Skeletal muscle tissue (tissue), 4 donors: ENCODE measurements around the gene INAVA. TPM values are rescaled to one million over a fixed set of nuclear protein-coding genes. Genes with fewer than 3 reads are reported as not detected.

Experiments used
- H3K27ac ChIP-seq: one replicate; pipeline ENCODE4 v1.7.0; 2013; ENCODE audit warnings: mild to moderate bottlenecking, low read depth, low read length, inconsistent platforms
- H3K27me3 ChIP-seq, 3 donors: one replicate each; pipeline ENCODE4 v1.7.0; 2013; ENCODE audit warnings: low read length in 3 of 3; ENCODE audit not compliant: control insufficient read depth in 3 of 3, insufficient read depth in 3 of 3
- H3K36me3 ChIP-seq, 3 donors: one replicate each; pipeline ENCODE4 v1.7.0; 2013; ENCODE audit warnings: low read length in 3 of 3; ENCODE audit not compliant: control insufficient read depth in 3 of 3, insufficient read depth in 3 of 3
- H3K4me1 ChIP-seq, 3 donors: one replicate each; pipeline ENCODE4 v1.7.0; 2013; ENCODE audit warnings: low read length in 3 of 3, mild to moderate bottlenecking in 3 of 3; ENCODE audit not compliant: control insufficient read depth in 3 of 3, insufficient read depth in 3 of 3
- H3K4me3 ChIP-seq, 3 donors: one replicate each; pipeline ENCODE4 v1.7.0; 2013; ENCODE audit warnings: low read length in 3 of 3
- H3K9ac ChIP-seq, 3 donors: one replicate each; pipeline ENCODE4 v1.7.0; 2013; ENCODE audit warnings: low read length in 3 of 3, mild to moderate bottlenecking in 3 of 3, moderate library complexity in 2 of 3, low read depth in 1 of 3
- H3K9me3 ChIP-seq, 3 donors: one replicate each; pipeline ENCODE4 v1.7.0; 2013; ENCODE audit warnings: low read length in 3 of 3; ENCODE audit not compliant: control insufficient read depth in 3 of 3
- total RNA-seq: library from RNA; depleted of rRNA; stranded (reverse); fragments of >200 nt; gene quantifications from one replicate; pipeline ENCODE4 v1.2.3, GENCODE V29; 2014
- donor health status: Osteomylitis.

The INAVA gene
- total RNA-seq, result 0.52 TPM

GRCh38 chr1:200894712-200895442, at the start of gene INAVA:
Gene INAVA (plus strand): TSS chr1:200894900. CDS start chr1:200898401, 3,501 bp downstream.
- no peaks in the 10 kb centered on the region for H3K36me3 ChIP-seq
- no peak within 1 kb of the TSS for H3K27ac ChIP-seq
- no peaks in the 10 kb centered on the region for H3K9me3 ChIP-seq
- H3K27me3 ChIP-seq, result peaks cover 22 to 27% (median 24%) of the 10 kb centered on the region in 3 donors
- H3K4me1 ChIP-seq, result peaks cover 7 to 15% (median 12%) of the 10 kb centered on the region in 3 donors
- H3K9ac ChIP-seq, result no peak within 1 kb of the TSS
- H3K4me3 ChIP-seq, result no peak within 1 kb of the TSS

- H3K9me3 ChIP-seq, result no peaks in the 10 kb centered on the region
- no peaks in the 10 kb centered on the region for H3K4me1 ChIP-seq
- H3K27me3 ChIP-seq, result no peaks in the 10 kb centered on the region
- no peak overlapping the region for H3K27ac ChIP-seq
- no peak overlapping the region for H3K9ac ChIP-seq
- peaks cover 20 to 37% (median 27%) of the 10 kb centered on the region in 3 donors for H3K36me3 ChIP-seq
- H3K4me3 ChIP-seq, result no peak overlapping the region
These were observed 49.3 kb upstream of the INAVA start for GRCh38 chr1:200845360-200845759.

GRCh38 chr1:200846398-200846797, 48.3 kb upstream of the INAVA start:
- Histone ChIP-seq H3K36me3 (peaks cover 20 to 38% (median 31%) of the 10 kb centered on the region in 3 donors), H3K4me3 (no peak overlapping the region), H3K9ac (no peak overlapping the region), H3K4me1 (no peaks in the 10 kb centered on the region), H3K27ac (no peak overlapping the region), H3K9me3 (no peaks in the 10 kb centered on the region), H3K27me3 (no peaks in the 10 kb centered on the region)

- no peaks in the 10 kb centered on the region for H3K27me3 ChIP-seq
- H3K4me1 ChIP-seq, result no peaks in the 10 kb centered on the region
- peaks cover 20 to 38% (median 30%) of the 10 kb centered on the region in 3 donors for H3K36me3 ChIP-seq
- H3K4me3 ChIP-seq, result no peak overlapping the region
- H3K27ac ChIP-seq, result no peak overlapping the region
- H3K9ac ChIP-seq, result no peak overlapping the region
- H3K9me3 ChIP-seq, result no peaks in the 10 kb centered on the region
These were observed 45.3 kb upstream of the INAVA start for GRCh38 chr1:200849430-200849829.

GRCh38 chr1:200850554-200850953, 44.1 kb upstream of the INAVA start:
- H3K4me3 ChIP-seq, result no peak overlapping the region
- peaks cover 20 to 34% (median 30%) of the 10 kb centered on the region in 3 donors for H3K36me3 ChIP-seq
- no peaks in the 10 kb centered on the region for H3K4me1 ChIP-seq
- no peak overlapping the region for H3K27ac ChIP-seq
- H3K9ac ChIP-seq, result no peak overlapping the region
- no peaks in the 10 kb centered on the region for H3K9me3 ChIP-seq
- no peaks in the 10 kb centered on the region for H3K27me3 ChIP-seq

GRCh38 chr1:200856716-200857357, 37.9 kb upstream of the INAVA start:
- Histone ChIP-seq H3K27ac (no peak overlapping the region), H3K9ac (no peak overlapping the region), H3K4me3 (no peak overlapping the region), H3K36me3 (peaks cover 7 to 27% (median 19%) of the 10 kb centered on the region in 3 donors), H3K27me3 (no peaks in the 10 kb centered on the region), H3K9me3 (no peaks in the 10 kb centered on the region), H3K4me1 (no peaks in the 10 kb centered on the region)

- Histone ChIP-seq H3K9ac (no peak overlapping the region), H3K9me3 (no peaks in the 10 kb centered on the region), H3K27ac (no peak overlapping the region), H3K36me3 (peaks cover 7 to 26% (median 21%) of the 10 kb centered on the region in 3 donors), H3K27me3 (no peaks in the 10 kb centered on the region), H3K4me1 (no peaks in the 10 kb centered on the region), H3K4me3 (no peak overlapping the region)
These were observed 36.9 kb upstream of the INAVA start for GRCh38 chr1:200857804-200858203.

GRCh38 chr1:200861937-200862647, 32.6 kb upstream of the INAVA start:
- Histone ChIP-seq H3K36me3 (peaks cover 0 to 22% (median 8%) of the 10 kb centered on the region in 3 donors), H3K9me3 (no peaks in the 10 kb centered on the region), H3K4me1 (peaks cover 2 to 5% (median 4%) of the 10 kb centered on the region in 3 donors), H3K9ac (no peak overlapping the region), H3K27me3 (no peaks in the 10 kb centered on the region), H3K4me3 (no peak overlapping the region), H3K27ac (no peak overlapping the region)

- Histone ChIP-seq H3K9me3 (no peaks in the 10 kb centered on the region), H3K36me3 (peaks cover 0 to 15% (median 6%) of the 10 kb centered on the region in 3 donors), H3K27me3 (no peaks in the 10 kb centered on the region), H3K27ac (no peak overlapping the region), H3K4me1 (peaks cover 8 to 12% (median 11%) of the 10 kb centered on the region in 3 donors), H3K4me3 (no peak overlapping the region), H3K9ac (no peak overlapping the region)
These were observed 31.8 kb upstream of the INAVA start for GRCh38 chr1:200862713-200863415.
